CD4-positive, alpha-beta memory T cell (primary cell): Measurements from ENCODE around the gene ERP44. TPM values are rescaled to one million over a fixed set of nuclear protein-coding genes. Genes with fewer than 3 reads are reported as not detected.

Experiments used
- CTCF ChIA-PET: fragments of 350-600 bp; sonication (Branson Sonifier 250); formaldehyde crosslinking; loops from one replicate; lab custom pipeline; 2021; ENCODE audit warnings: inconsistent platforms; ENCODE audit not compliant: partially characterized antibody; lab: Charles Lee
- POLR2A ChIA-PET: fragments of 350-600 bp; sonication (Branson Sonifier 250); formaldehyde crosslinking; loops from one replicate; lab custom pipeline; 2021; ENCODE audit not compliant: partially characterized antibody; lab: Charles Lee
- DNase-seq, 5 donors: peaks; one replicate each; pipeline versions ENCODE4 v3.0.0 to v3.0.0-alpha.2; 2020 to 2022; ENCODE audit warnings: mixed read lengths in 1 of 5
- H3K27ac ChIP-seq: one replicate; pipeline ENCODE4 v1.7.0; 2013; ENCODE audit warnings: low read depth, low read length
- H3K27me3 ChIP-seq: 2 replicates; pipeline ENCODE4 v1.7.0; 2013; ENCODE audit warnings: mild to moderate bottlenecking, low read length, moderate library complexity; ENCODE audit not compliant: insufficient read depth
- H3K36me3 ChIP-seq: 2 replicates; pipeline ENCODE4 v1.7.0; 2013; ENCODE audit warnings: mild to moderate bottlenecking, low read length, moderate library complexity; ENCODE audit not compliant: insufficient read depth
- H3K4me1 ChIP-seq: 2 replicates; pipeline ENCODE4 v1.7.0; 2013; ENCODE audit warnings: mild to moderate bottlenecking, low read length, moderate library complexity; ENCODE audit not compliant: insufficient read depth
- H3K4me3 ChIP-seq, 2 donors: one replicate each; pipeline ENCODE4 v1.7.0; 2013; ENCODE audit warnings: low read length in 2 of 2, mild to moderate bottlenecking in 1 of 2
- H3K9me3 ChIP-seq, 2 donors: one replicate each; pipeline ENCODE4 v1.7.0; 2013; ENCODE audit warnings: low read length in 2 of 2, control low read depth in 1 of 2; ENCODE audit not compliant: control insufficient read depth in 1 of 2
- H3K27ac Mint-ChIP-seq, 7 donors: one replicate each; pipeline ENCODE4 v1.8.0; 2020 to 2021; ENCODE audit warnings: mixed read lengths in 7 of 7, mild to moderate bottlenecking in 6 of 7, inconsistent platforms in 3 of 7, moderate library complexity in 3 of 7
- H3K27me3 Mint-ChIP-seq, 2 donors: one replicate each; pipeline ENCODE4 v1.8.0; 2020 to 2021; ENCODE audit warnings: mixed read lengths in 2 of 2
- H3K36me3 Mint-ChIP-seq, 2 donors: one replicate each; pipeline ENCODE4 v1.8.0; 2020 to 2021; ENCODE audit warnings: mixed read lengths in 2 of 2, inconsistent platforms in 1 of 2, mild to moderate bottlenecking in 1 of 2
- H3K4me1 Mint-ChIP-seq, 4 donors: one replicate each; pipeline ENCODE4 v1.8.0; 2020 to 2021; ENCODE audit warnings: mixed read lengths in 4 of 4, mild to moderate bottlenecking in 1 of 4
- H3K4me3 Mint-ChIP-seq, 8 donors: one replicate each; pipeline ENCODE4 v1.8.0; 2020 to 2021; ENCODE audit warnings: mixed read lengths in 8 of 8, mild to moderate bottlenecking in 7 of 8, moderate library complexity in 6 of 8, inconsistent platforms in 3 of 8
- H3K9me3 Mint-ChIP-seq, 8 donors: one replicate each; pipeline ENCODE4 v1.8.0; 2020 to 2021; ENCODE audit warnings: mixed read lengths in 8 of 8, mild to moderate bottlenecking in 5 of 8, inconsistent platforms in 3 of 8, moderate library complexity in 1 of 8
- intact Hi-C: fragments of 100-400 bp; cut with micrococcal nuclease; formaldehyde crosslinking; loops from one replicate; pipeline ENCODE4 v1.15.1; 2023
- polyA plus RNA-seq, 2 donors: library from polyadenylated mRNA; unstranded; fragments of 300-500 nt; fragmentation: Illumina TruSeq; gene quantifications; one replicate each; pipeline ENCODE4 v1.2.3, GENCODE V29; 2021
- total RNA-seq, 2 experiments: library from RNA; stranded (reverse); gene quantifications; one replicate each; pipeline ENCODE4 v1.2.3, GENCODE V29; 2021

Gene ERP44
- total and polyA plus RNA-seq, 4 experiments from 2014 or later, result 16.5 to 44.7 (median 26.3) TPM

DNA sequence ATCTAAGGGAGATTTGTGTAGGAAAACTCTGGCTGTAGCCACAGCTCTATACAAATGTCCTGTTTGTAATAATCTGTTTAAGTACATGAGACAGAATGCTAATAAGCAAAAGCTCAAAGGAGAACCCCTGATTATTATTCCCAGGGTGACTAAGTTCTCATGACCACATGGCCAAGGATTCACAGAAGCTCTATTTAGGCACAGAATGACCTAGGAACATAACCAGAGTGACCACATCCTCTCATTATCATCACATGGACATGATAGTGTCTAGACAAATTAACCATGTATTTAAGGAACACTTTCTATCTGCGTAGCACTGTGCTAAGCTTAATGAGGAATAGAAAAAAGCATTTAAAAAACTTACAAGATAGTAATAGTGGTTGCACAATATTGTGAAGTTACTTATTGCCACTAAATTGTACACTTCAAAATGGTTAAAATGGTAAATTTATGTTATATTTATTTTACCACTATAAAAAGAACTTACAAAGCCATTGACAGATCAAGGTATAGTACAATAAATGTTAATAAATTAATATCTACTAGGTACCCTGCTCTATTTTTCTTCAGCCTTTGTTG is 136.0 kb downstream of the ERP44 start:
- no peak overlapping the region for H3K27ac Mint-ChIP-seq
- peaks cover 58 to 63% of the 10 kb centered on the region in 2 donors for H3K36me3 Mint-ChIP-seq
- ChIA-PET CTCF (no interaction called here), POLR2A (no interaction called here)
- H3K36me3 ChIP-seq, result peaks cover 16% of the 10 kb centered on the region
- DNase-seq, result no peak
- no peaks in the 10 kb centered on the region for H3K4me1 ChIP-seq
- H3K27me3 Mint-ChIP-seq, result no peaks in the 10 kb centered on the region
- peaks cover 0 to 4% (median 0%) of the 10 kb centered on the region in 4 donors for H3K4me1 Mint-ChIP-seq
- no peak overlapping the region for H3K4me3 Mint-ChIP-seq
- no peak overlapping the region for H3K4me3 ChIP-seq
- H3K27ac ChIP-seq, result no peak overlapping the region
- intact Hi-C loops, result no loop called here
- H3K27me3 ChIP-seq, result no peaks in the 10 kb centered on the region
- H3K9me3 ChIP-seq, result no peaks in the 10 kb centered on the region
- peaks cover 0 to 1% (median 0%) of the 10 kb centered on the region in 8 donors for H3K9me3 Mint-ChIP-seq

DNA sequence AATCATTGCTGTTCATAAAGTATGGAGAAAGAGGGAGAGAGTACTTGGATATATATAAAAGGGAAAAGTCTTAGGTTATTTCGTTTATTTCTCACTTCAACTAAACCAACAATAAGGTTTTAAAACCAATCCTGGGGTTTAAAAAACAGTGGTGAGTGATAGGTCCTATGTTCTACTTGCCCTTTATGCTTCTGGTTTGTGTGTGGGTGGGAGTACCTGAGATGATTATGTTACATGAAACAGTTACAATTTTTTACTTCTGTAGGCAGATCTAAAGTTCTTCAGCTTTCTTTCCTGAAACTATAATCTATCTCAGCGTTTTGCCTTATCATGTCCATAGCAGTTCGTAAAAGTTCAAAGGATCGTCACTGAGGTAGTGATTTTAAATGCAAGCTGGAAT is 143.2 kb downstream of the ERP44 start:
- H3K4me3 Mint-ChIP-seq, result peak overlapping the region in 1 of 8 donors; percentile 21
- H3K27me3 ChIP-seq, result no peaks in the 10 kb centered on the region
- peaks cover 11 to 19% (median 17%) of the 10 kb centered on the region in 4 donors for H3K4me1 Mint-ChIP-seq
- peak overlapping the region in 1 of 7 donors; percentile 25 for H3K27ac Mint-ChIP-seq
- intact Hi-C loops, result no loop called here
- peaks cover 12% of the 10 kb centered on the region for H3K36me3 ChIP-seq
- peaks cover 0 to 1% (median 0%) of the 10 kb centered on the region in 8 donors for H3K9me3 Mint-ChIP-seq
- DNase-seq, result no peak
- H3K27me3 Mint-ChIP-seq, result no peaks in the 10 kb centered on the region
- CTCF ChIA-PET, result no interaction called here
- peaks cover 42 to 44% of the 10 kb centered on the region in 2 donors for H3K36me3 Mint-ChIP-seq
- POLR2A ChIA-PET, result no interaction called here
- no peak overlapping the region for H3K27ac ChIP-seq
- no peak overlapping the region for H3K4me3 ChIP-seq
- H3K9me3 ChIP-seq, result no peaks in the 10 kb centered on the region
- peaks cover 7% of the 10 kb centered on the region for H3K4me1 ChIP-seq

DNA sequence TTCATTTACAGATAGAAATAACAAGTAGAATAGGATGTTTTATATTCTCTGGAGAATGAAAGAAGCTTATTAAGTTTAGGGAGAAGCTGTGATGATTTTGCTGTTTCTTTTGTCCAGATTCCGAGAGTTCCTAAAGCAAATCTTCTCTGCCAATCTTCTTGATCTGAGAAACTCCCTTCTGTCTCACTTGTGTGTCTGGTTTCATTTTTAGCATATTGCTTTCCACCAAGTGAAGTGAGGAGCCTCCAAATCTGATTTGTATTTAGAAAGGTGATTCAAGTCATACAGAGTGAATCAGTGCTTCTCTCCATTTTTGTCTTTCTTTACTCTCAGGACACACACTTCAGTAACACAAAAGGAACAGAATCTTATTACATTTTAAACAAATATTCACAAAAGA is 144.0 kb downstream of the ERP44 start:
- H3K27me3 Mint-ChIP-seq, result no peaks in the 10 kb centered on the region
- Histone ChIP-seq H3K27me3 (no peaks in the 10 kb centered on the region), H3K4me3 (no peak overlapping the region), H3K4me1 (peaks cover 7% of the 10 kb centered on the region), H3K36me3 (peaks cover 10% of the 10 kb centered on the region), H3K9me3 (no peaks in the 10 kb centered on the region), H3K27ac (no peak overlapping the region)
- intact Hi-C loops, result no loop called here
- peaks cover 0 to 1% (median 0%) of the 10 kb centered on the region in 8 donors for H3K9me3 Mint-ChIP-seq
- peaks cover 11 to 22% (median 17%) of the 10 kb centered on the region in 4 donors for H3K4me1 Mint-ChIP-seq
- CTCF ChIA-PET, result no interaction called here
- no peak overlapping the region for H3K4me3 Mint-ChIP-seq
- peaks cover 43 to 44% of the 10 kb centered on the region in 2 donors for H3K36me3 Mint-ChIP-seq
- POLR2A ChIA-PET, result no interaction called here
- no peak for DNase-seq
- H3K27ac Mint-ChIP-seq, result peak overlapping the region in 5 of 7 donors; percentile 15 to 61 (median 59)

DNA sequence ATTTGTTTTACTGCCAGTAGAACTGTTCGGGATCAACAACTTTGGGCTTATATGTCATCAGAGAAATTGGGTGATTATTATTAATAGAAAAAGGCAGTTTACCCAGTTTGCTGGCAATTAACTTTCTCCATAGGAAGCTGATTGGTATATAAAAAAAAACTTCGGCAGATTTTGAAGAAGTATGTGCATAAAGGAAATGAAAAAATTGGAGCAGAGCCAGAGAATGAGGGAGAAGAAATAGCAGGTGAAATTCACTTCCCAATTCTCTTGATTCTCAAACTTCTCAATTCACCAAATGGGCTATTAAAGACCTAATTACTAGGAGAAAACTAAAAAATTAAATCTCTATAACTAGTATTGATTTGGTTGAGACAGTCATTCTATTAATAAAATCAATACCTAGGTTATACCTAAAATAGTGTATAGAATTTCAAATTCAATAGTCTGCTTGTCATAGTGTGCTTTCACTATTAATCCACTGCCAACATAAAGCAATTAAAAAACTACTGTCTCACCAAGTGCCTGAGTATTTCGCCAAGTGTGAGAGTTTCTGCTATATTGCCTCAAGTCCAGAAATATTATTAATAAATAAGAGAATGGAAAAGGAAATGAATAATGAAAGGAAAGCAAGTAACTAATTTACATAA is 144.8 kb downstream of the ERP44 start:
- H3K9me3 Mint-ChIP-seq, result peaks cover 0 to 1% (median 0%) of the 10 kb centered on the region in 8 donors
- H3K4me3 Mint-ChIP-seq, result no peak overlapping the region
- H3K27ac Mint-ChIP-seq, result peak overlapping the region in 1 of 7 donors; percentile 42
- ChIA-PET CTCF (no interaction called here), POLR2A (no interaction called here)
- H3K4me1 ChIP-seq, result peaks cover 7% of the 10 kb centered on the region
- H3K27me3 ChIP-seq, result no peaks in the 10 kb centered on the region
- H3K36me3 Mint-ChIP-seq, result peaks cover 38 to 40% of the 10 kb centered on the region in 2 donors
- H3K27me3 Mint-ChIP-seq, result no peaks in the 10 kb centered on the region
- H3K9me3 ChIP-seq, result no peaks in the 10 kb centered on the region
- peaks cover 8% of the 10 kb centered on the region for H3K36me3 ChIP-seq
- peaks cover 11 to 22% (median 17%) of the 10 kb centered on the region in 4 donors for H3K4me1 Mint-ChIP-seq
- intact Hi-C loops, result no loop called here
- no peak for DNase-seq
- H3K4me3 ChIP-seq, result no peak overlapping the region
- no peak overlapping the region for H3K27ac ChIP-seq

DNA sequence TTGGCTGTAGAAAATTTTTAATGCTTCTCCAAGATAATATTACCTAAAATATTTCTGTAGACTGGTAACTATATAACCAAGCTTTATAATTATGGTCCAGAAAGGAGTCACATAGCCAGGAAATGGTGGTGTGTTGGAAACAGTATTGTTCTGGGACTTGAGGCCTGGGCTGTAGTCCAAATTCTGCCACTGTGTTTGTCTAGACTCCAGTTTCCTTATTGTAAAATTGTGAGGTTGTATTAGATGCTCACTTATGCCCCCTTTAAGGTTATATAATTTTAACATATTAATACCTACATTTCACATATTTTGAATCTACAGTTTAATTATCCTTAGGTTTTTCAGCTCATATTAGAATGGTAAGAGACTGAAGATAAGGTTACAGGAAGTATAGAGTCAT is 149.9 kb downstream of the ERP44 start:
- H3K4me3 Mint-ChIP-seq, result no peak overlapping the region
- H3K4me1 Mint-ChIP-seq, result peaks cover 8 to 17% (median 13%) of the 10 kb centered on the region in 4 donors
- H3K27ac Mint-ChIP-seq, result no peak overlapping the region
- Histone ChIP-seq H3K27ac (no peak overlapping the region), H3K27me3 (no peaks in the 10 kb centered on the region), H3K36me3 (peaks cover 4% of the 10 kb centered on the region), H3K4me3 (no peak overlapping the region), H3K4me1 (no peaks in the 10 kb centered on the region), H3K9me3 (no peaks in the 10 kb centered on the region)
- no peak for DNase-seq
- peaks cover 26 to 28% of the 10 kb centered on the region in 2 donors for H3K36me3 Mint-ChIP-seq
- intact Hi-C loops, result no loop called here
- ChIA-PET POLR2A (no interaction called here), CTCF (no interaction called here)
- no peaks in the 10 kb centered on the region for H3K27me3 Mint-ChIP-seq
- H3K9me3 Mint-ChIP-seq, result no peaks in the 10 kb centered on the region

DNA sequence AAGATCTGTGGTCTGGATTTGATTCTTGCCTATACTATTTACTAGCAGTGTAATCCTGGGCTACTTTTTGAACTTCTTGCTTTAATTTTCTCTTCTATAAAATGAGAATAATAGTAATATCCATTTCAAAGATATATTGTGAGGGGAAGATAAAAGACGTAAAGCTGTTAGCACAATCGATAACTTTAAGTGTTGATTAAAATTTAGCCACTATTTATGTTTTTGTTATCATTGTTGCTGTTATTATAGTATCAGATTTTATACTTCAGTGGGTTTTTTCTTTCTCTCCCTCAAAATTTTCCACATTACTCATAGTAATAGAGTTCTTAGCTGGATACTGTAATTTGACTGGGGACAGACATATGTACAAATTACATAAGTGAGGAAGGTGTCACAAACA is 150.3 kb downstream of the ERP44 start:
- no peak for DNase-seq
- no peak overlapping the region for H3K27ac Mint-ChIP-seq
- H3K36me3 Mint-ChIP-seq, result peaks cover 27 to 31% of the 10 kb centered on the region in 2 donors
- CTCF ChIA-PET, result no interaction called here
- H3K9me3 Mint-ChIP-seq, result no peaks in the 10 kb centered on the region
- Histone ChIP-seq H3K4me3 (no peak overlapping the region), H3K36me3 (peaks cover 4% of the 10 kb centered on the region), H3K27me3 (no peaks in the 10 kb centered on the region), H3K9me3 (no peaks in the 10 kb centered on the region), H3K27ac (no peak overlapping the region), H3K4me1 (no peaks in the 10 kb centered on the region)
- H3K4me1 Mint-ChIP-seq, result peaks cover 11 to 15% (median 13%) of the 10 kb centered on the region in 4 donors
- H3K27me3 Mint-ChIP-seq, result no peaks in the 10 kb centered on the region
- POLR2A ChIA-PET, result no interaction called here
- no peak overlapping the region for H3K4me3 Mint-ChIP-seq
- intact Hi-C loops, result no loop called here

DNA sequence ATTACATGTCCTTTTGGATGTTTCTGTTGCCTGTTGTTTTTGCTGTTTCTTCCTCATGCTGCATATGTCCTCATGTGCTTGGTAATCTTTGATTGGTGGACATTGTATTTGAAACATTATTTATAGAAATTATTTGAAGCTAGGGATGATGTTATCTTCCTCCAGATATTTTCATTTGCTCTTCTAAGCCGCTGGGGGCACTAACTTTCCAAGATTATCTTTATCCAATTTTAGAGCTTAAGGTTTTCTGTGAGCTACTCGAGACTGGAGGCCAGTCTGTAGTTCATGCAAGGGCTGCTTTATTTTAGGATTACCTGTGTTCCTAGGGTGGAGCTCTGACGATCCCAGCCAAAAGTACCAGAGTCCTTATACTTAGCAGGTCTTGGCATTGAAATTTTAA is 151.4 kb downstream of the ERP44 start:
- Histone ChIP-seq H3K4me3 (no peak overlapping the region), H3K9me3 (no peaks in the 10 kb centered on the region), H3K36me3 (peaks cover 4% of the 10 kb centered on the region), H3K27me3 (no peaks in the 10 kb centered on the region), H3K4me1 (no peaks in the 10 kb centered on the region), H3K27ac (no peak overlapping the region)
- H3K36me3 Mint-ChIP-seq, result peaks cover 31 to 38% of the 10 kb centered on the region in 2 donors
- no peak for DNase-seq
- H3K27ac Mint-ChIP-seq, result peak overlapping the region in 1 of 7 donors; percentile 1
- H3K27me3 Mint-ChIP-seq, result no peaks in the 10 kb centered on the region
- peak overlapping the region in 1 of 8 donors; percentile 17 for H3K4me3 Mint-ChIP-seq
- H3K9me3 Mint-ChIP-seq, result no peaks in the 10 kb centered on the region
- ChIA-PET CTCF (interaction anchor here (0.6 kb wide), 1 partner anchor 138 kb away, joined by 3 read pairs; no protein-coding TSS in a partner anchor), POLR2A (interaction anchor here (1.1 kb wide), 1 partner anchor 41 kb away, joined by 3 read pairs; the partner anchor contains the start of gene STX17)
- intact Hi-C loops, result no loop called here
- peaks cover 8 to 11% (median 10%) of the 10 kb centered on the region in 4 donors for H3K4me1 Mint-ChIP-seq
